Stimulated activated naive CD4-positive, alpha-beta T cell (primary cell): ENCODE measurements around the gene FSIP2.
"Not testable (repeated sequence)": the region's sequence is repeated elsewhere in the genome, so short reads cannot be mapped to it uniquely, and the experiment has no call there.

Source experiments
- DNase-seq, 6 experiments: peaks; one replicate each; lab custom pipeline; 2025; lab: John Stamatoyannopoulos, UW

FSIP2 gene

GRCh38 chr2:185802926-185803325 is 64.3 kb downstream of the FSIP2 start:
- no peak for DNase-seq

GRCh38 chr2:185806783-185807182 is 68.2 kb downstream of the FSIP2 start:
- DNase-seq = no peak

GRCh38 chr2:185807351-185807750 is 68.7 kb downstream of the FSIP2 start:
- no peak for DNase-seq

GRCh38 chr2:185811580-185811979 is 73.0 kb downstream of the FSIP2 start:
- DNase-seq = no peak

- no peak for DNase-seq
Observed at GRCh38 chr2:185813707-185814106, 75.1 kb downstream of the FSIP2 start.

- no peak for DNase-seq
Observed at GRCh38 chr2:185817991-185818390, 79.4 kb downstream of the FSIP2 start.

GRCh38 chr2:185821467-185821866 is 82.9 kb downstream of the FSIP2 start:
- no peak for DNase-seq

- DNase-seq = no peak
Observed at GRCh38 chr2:185823773-185824172, 85.2 kb downstream of the FSIP2 start.

GRCh38 chr2:185825557-185825956 is 87.0 kb downstream of the FSIP2 start:
- DNase-seq = no peak

- no peak for DNase-seq
Observed at GRCh38 chr2:185828326-185828725, 89.7 kb downstream of the FSIP2 start.

- DNase-seq = no peak
Observed at GRCh38 chr2:185833864-185834263, 95.3 kb downstream of the FSIP2 start.

- DNase-seq = no peak
Observed at GRCh38 chr2:185835974-185836373, 97.4 kb downstream of the FSIP2 start.

- DNase-seq = no peak
Observed at GRCh38 chr2:185854885-185855284, 116.3 kb downstream of the FSIP2 start.

- DNase-seq = no peak
Observed at GRCh38 chr2:185857691-185858090, 119.1 kb downstream of the FSIP2 start.

- no peak for DNase-seq
Observed at GRCh38 chr2:185859506-185859905, 120.9 kb downstream of the FSIP2 start.

- no peak for DNase-seq
Observed at GRCh38 chr2:185860321-185860720, 121.7 kb downstream of the FSIP2 start.

GRCh38 chr2:185862657-185863398 is 124.2 kb downstream of the FSIP2 start:
- DNase-seq = peak in 1 of 6 experiments; percentile 0

- not testable (repeated sequence) for DNase-seq
Observed at GRCh38 chr2:185864468-185865260, 126.1 kb downstream of the FSIP2 start.

GRCh38 chr2:185875136-185875931 is 136.7 kb downstream of the FSIP2 start:
- DNase-seq = no peak

GRCh38 chr2:185876234-185876633 is 137.6 kb downstream of the FSIP2 start:
- DNase-seq = no peak

GRCh38 chr2:185880396-185880795 is 141.8 kb downstream of the FSIP2 start:
- no peak for DNase-seq
